NOMO-1 treated with dmso at 0.1 percent for 144 hours (cell line): Measurements from ENCODE around the gene SPACA6.
A peak's percentile ranks its signal among the peaks of the same experiment; 100 is the strongest.

Experiments used
- DNase-seq: peaks from one replicate; lab custom pipeline; 2025; ENCODE audit not compliant: unreplicated experiment; lab: John Stamatoyannopoulos, UW

The SPACA6 gene

DNA sequence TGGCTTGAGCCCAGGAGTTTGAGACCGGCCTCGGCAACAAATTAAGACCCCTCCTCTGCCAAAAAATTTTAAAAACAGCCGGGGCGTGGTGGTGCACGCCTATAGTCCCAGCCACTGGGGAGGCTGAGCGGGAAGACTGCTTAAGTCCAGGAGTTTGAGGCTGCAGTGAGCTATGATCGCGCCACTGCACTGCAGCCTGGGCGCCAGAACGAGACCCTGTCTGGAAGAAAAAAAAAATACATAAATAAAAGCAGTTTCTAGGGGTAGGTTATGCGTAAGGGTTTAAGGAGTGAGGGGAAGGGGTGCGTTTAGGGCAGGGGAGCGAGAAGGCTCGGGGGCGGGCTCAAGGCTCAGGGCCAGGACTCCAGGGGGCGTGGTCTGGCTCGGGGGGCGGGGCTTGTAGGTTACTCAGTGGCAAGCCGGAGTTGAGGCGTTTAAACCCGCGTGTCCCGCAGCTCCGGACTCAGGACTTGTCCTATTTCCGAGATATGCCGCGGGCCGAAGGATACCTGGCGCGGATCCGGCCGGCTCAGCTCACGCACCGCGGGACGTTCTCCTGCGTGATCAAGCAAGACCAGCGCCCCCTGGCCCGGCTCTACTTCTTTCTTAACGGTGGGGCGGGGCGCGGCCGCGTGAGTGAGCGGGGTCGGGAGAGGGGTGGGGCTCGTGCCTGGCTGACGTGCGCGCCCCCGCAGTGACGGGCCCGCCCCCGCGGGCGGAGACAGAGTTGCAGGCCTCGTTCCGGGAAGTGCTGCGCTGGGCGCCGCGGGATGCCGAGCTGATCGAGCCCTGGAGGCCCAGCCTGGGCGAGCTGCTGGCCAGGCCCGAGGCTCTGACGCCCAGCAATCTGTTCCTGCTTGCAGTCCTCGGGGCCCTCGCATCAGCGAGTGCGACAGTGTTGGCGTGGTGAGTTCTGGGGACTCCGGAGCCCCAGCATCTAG is 10.7 kb downstream of the SPACA6 start:
- DNase-seq, result peak; percentile 93

DNA sequence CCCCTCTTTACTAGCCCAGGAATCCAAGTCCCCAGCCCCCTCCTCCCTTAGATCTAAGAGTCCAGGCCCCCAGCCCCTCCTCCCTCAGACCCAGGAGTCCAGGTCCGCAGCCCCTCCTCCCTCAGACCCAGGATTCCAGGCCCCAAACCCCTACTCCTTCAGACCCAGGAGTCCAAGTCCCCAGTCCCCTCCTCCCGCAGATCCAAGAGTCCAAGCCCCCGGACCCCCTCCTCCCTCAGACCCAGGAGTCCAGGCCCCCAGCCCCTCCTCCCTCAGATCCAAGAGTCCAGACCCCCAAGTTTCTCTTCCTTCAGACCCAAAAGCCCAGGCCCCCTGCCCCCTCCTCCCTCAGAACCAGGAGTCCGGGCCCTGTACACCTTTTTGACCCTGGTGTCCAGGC is 11.5 kb downstream of the SPACA6 start:
- no peak for DNase-seq

DNA sequence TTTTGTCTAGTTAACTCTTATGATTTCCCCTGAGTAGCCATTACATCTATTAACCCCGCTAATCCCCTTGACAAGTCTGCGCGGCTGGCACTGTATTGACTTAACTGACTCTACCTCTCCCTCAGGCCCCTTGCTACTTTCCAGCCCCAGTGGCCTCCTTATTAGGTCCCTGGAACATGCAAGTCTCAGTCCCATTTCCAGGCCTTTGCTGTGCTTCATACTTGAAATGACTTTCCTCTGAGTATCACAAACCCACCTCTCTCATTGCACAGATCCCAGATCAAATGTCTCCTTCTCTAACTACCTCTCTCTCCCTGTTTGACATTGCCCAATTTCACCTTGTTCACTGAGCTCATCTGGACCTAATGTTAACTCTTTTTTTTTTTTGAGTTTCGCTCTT is 13.2 kb downstream of the SPACA6 start:
- no peak for DNase-seq

DNA sequence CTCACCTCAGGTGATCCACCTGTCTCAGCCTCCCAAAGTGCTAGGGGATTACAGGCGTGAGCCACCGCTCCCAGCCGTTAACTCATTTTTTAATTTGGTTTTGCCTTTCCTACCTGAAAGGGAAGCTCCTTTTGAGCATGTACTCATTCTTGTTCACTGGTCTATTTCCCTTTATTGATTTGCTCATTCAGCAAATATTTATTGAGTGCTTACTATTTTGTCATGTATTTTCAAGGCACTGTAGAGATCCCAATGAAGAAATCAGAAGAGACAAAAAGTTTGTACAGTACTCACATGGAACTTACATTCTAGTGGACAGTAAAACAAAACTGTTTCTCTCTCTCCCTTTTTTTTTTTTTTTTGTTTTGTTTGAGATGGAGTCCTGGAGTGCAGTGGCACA is 13.8 kb downstream of the SPACA6 start:
- no peak for DNase-seq

DNA sequence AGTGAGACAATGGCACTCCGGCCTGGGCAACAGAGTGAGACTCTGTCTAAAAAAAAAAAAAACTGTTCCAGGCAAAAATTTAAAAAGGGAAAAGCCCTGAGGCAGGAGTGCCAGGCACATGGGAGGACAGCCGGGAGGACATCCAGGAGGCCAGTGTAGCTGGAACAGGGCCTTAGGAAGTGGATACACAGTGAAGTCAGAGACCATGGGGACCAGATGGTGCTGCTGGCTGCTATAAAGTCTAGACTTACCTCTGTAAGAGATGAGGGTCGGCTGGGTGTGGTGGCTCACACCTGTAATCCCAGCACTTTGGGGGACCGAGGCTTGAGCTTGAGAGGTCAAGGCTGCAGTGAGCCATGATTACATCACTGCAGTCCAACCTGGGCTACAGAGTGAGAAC is 15.7 kb downstream of the SPACA6 start:
- no peak for DNase-seq

DNA sequence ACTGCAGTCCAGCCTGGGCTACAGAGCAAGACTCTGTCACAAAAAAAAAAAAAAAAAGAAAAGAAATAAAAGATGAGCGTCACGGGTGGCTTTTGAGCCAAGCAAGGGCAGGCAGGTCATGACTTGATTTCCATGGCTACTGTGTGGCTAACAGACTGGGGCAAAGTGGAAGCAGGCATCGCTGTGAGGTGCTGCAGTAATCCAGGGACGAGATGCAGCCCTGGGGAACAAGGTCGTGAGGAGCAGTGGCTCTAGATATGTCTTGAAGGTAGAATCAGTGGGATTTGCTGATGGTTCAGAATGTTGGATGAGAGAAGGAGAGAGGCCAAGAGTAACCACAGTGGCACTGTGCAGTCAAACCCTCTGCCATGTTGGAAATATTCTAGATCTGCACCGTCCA is 16.4 kb downstream of the SPACA6 start:
- DNase-seq, result no peak

DNA sequence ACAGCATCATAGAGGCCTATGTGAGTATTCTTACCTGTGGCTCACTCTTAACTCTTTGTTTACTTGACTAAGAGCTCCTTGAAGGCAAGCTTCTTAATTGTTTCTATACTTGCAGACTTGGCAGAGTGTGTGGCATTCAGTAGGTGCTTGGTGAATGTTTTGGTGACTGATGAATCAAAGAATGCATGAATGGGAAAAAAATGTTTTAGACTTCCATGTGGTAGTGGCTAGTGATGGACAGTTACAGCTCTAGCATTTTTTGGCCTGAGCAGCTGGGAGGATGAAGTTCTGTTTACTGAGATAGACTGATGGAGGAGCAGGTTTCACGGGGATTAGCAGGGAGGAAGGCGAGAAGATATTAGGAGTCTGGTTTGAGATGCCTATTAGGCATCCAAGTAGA is 17.0 kb downstream of the SPACA6 start:
- no peak for DNase-seq

DNA sequence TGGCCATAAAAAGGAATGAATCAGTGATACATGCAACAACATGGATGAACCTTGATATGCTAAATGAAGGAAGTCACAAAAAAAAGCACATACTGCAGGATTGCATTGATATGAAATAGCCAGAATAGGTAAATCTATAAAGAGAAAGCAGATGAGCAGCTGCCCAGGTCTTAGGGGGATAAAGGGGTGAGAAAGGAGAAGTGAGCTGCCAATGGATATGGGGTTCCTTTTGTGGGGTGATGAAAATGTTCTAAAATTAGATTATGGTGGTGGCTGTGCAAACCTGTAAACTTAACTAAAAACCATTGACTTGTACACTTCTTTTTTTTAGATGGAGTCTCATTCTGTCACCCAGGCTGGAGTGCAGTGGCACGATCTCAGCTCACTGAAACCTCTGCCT is 18.6 kb downstream of the SPACA6 start:
- DNase-seq, result no peak

DNA sequence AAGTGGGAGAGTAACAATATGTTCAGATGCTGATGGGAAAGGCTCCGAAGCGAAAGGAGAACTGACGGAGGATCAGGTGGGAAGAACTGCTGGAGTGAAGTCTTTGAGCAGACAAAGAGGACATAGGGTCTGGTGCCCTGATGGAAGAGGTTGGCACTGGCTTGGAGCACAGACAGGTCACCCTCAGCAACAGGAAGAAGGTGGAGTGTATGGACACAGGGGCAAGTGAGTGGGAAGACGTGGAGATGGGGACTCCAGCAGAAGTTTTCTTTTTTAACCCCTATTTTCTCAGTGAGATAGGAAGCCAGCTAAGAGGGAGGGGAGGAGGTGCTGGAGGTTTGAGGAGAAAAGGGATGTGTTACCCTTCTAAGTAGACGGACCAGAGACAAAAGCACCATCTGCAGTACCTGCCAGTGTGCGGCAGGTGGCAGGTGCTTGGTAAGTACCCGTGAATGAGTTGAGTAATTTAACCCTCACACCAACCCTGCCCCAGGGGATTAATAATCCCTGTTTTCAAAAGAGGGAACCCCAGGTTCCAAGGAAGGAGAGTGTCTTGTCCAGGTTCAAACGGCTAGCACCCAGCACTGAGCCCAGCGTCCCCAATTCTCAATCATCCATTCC is 19.4 kb downstream of the SPACA6 start:
- DNase-seq, result no peak

DNA sequence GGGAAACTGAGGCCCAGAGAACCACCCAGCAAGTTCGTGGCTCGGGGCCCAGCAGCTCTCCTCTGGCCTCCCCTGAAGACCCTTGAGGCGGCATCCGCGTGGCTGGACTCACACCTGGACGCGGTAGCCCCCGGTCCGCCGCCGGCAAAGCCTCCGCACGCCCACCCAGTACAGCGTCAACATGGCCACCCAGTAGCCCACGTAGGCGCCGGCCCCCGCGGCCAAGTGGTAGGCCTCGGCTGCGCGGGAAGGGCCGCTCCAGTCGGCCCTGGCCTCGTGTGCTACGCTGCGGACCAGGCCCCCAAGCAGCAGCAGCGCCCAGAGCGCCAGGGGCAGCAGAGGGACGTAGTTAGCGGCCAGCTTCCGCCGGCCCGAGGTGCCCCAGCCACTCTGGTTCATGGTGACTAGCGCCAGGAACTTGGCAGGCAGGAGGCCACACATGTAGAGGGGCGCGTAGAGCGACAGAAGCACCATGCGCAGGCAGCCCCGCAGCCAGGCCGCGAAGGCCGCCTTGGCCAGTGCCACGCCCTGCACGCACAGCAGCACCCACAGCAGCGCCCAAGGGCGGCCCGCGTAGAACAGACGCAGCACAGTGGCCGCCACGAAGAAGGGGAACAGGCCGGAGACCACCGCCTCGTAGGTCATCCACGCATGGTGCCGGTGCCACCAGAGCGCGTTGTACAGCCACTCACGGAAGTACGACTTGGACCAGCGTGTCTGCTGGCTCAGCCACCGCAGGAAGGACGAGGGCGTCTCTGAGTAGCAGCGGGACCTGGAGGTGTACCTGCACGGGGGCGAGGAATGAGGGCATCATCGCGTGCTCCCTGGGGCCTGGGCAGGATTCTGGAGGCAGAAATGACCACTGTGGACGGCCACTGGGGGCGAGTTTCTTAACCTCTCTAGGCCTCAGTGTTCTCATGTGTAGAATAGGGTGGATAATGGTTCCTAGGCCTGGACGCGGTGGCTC is 20.5 kb downstream of the SPACA6 start:
- DNase-seq, result no peak

DNA sequence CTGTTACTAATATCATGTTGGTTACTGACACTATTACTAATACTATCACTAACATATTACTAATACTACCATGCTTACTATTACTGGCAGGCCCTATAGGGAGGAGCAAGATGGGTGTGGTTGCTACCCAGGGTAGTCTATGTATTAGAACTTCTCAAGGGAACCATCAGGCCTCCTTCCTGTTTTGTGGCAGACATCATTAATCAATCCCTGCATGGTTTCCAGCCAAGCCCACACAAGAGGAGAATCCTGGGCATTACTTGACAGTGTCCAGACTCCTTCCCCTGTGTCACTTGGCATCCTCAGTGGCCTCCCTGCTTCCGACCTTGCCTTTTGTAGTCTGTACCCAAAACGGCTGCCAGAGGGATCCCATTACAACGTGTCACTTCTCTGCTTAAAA is 21.7 kb downstream of the SPACA6 start:
- no peak for DNase-seq

DNA sequence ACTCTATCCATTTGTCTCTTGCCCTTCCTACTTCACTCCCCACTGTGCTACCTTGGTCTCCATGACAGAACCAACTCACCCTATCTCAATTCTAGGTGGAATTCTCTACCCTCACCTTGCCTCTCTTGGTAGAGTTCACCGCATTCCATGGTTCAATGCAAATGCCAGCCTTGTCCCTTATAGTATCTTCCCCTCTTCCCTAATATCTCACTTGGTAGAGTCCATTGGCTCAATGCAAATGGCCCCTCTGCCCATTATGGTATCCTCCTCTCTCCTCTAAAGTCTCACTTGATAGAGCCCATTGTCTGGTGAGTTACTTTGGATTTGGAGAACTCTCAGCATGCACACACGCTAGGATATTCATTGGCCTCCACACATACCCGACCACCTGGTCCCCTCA is 22.7 kb downstream of the SPACA6 start:
- DNase-seq, result no peak

DNA sequence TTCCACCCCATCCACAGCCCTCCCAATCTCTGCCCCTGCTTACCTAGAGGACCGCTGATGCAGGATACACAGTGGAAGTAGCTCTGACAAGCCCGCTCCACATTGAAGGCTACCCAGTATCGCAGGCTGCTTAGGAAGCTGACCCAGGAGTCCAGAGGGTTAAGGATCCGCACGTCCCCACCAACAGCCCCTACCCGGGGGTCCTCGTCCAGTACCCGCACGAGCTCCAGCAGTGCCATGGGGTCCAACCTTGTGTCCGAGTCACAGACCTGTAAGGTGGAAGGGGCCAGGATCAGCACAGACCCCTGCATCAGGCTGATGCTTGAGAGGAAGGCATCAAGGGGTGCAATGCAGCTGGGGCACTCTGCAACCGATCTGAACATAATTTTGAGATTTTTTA is 23.8 kb downstream of the SPACA6 start:
- DNase-seq, result no peak

DNA sequence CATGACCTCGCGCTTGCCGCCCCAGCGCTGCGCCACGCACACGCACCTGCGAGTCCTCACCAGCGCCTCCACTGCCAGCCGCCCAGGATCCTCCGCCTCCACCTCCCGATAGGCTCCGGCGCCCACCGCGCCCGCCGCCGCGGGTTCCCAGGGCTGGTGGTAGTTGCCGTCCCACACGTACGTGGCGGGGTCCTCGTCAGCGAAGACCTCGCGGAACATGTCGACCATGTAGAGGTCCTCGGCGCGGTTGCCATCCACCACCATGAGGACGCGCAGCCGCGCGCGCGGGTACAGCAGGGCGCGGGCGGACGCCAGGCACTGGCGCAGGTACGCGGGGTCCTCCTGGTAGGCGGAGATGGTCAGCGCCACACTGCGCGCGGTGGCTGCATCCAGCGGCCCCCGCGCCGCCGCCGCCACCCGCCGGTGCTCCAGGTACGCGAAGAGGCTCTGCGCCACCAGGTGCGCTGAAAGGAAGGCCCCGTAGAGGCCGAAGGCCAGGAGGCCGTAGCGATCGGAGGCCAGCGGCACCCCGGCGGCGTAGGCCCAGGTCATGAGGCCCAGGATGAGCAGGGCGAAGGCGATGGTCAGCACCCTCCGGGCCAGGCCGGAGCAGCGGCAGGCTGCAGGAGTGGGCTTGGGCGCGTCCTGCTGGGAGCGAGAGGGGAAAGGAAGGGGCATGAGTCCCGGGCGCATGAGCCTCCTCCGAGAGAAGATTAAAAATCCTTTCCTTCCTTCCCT is 26.3 kb downstream of the SPACA6 start:
- no peak for DNase-seq

DNA sequence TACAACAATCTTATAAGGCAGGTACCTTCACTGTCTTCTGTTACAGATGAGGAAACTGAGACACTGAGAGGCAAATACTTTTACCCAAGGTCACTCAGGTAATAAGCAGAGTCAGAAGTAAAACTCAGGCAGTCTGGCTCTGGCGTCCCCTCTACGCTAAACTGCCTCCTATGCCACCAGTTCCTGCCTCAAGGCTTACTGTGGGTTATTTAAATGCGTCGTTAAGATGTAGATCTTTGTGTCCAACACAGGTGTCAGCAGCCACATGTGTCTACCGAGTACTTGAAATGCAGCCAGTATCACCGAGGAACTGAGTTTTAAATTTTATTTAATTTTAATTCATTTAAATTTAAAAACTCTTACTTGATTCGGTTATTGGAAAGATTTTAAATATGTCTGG is 28.8 kb downstream of the SPACA6 start:
- DNase-seq, result no peak

DNA sequence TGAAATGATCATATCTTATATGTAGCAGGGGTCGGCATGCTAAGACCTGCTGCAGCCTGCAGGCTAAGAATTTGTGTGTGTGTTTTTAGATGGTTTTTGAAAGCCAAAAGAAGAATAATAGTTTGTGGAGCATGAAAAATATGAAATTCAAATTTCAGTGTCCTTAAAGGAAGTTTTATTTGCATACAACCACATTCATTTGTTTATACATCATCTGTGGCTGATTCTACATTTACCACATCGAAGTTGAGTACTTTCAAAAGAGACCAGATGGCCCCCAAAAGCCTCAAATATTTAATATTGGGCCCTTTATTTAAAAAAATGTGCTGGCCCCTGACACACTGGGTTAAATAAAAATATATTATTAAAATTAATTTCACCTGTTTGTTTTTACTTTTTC is 29.4 kb downstream of the SPACA6 start:
- no peak for DNase-seq

DNA sequence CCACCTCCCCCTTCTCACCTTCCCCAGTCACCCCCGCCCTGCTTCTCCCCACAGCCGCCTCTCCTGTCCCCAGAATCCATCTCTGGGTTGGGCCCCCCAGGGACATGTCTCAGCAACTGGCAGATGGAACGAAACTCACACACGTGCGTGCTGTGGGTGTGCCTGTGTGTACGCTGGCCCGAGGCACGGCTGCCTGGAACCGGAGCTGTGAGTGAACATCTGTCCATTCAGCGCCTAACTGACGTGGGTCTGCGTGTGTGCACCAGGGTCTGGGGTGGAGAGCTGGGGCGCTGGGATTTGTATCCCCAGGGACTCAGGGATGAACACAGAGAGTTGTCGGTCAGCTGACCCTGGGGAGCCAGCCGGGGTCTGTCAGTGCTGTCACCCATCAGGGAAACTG is 31.4 kb downstream of the SPACA6 start:
- DNase-seq, result no peak

DNA sequence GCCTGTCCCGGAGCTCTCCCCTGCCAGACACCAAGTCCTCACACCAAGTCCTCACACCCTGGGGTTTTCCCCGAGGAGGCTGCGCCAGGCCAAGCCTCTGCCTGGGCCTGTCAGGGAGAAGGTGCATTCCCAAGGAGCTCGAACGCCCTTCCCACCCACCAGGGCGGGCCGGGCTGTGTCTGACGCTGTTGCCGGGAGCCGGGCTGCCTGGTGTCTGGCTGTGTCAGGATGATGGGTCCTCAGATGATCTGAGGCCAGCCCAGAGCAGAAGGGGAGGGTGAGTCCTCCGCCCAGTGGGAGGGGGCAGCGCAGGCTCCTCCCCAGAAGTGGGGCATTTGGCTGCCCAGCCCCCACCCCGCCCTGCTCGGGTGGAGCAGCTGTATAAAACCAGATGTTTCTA is 32.9 kb downstream of the SPACA6 start:
- no peak for DNase-seq

DNA sequence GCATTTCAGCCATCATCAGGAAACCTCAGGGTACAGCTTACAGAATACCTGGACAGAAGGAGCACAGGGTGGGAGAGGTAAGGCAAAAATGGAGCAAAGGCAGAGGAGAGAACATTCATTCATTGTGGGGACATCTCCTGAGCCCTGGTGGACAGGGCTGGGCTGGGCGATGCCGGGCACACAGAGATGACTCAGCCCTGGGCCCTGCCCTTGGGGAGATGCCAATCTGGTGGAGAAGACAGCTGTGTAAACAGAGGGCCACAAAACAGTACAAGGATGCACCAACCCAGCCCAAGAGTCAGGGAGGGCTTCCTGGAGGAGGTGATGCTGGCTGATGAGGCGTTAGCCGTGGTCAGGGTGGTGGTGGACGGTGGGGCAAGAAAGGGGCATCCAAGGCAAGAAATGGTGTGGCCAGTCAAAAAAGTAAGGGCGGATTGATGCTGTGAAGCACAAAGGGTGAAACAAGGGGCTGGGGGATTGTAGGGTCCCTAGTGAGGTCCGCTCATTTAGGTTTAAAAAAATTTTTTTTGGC is 34.3 kb downstream of the SPACA6 start:
- DNase-seq, result no peak

DNA sequence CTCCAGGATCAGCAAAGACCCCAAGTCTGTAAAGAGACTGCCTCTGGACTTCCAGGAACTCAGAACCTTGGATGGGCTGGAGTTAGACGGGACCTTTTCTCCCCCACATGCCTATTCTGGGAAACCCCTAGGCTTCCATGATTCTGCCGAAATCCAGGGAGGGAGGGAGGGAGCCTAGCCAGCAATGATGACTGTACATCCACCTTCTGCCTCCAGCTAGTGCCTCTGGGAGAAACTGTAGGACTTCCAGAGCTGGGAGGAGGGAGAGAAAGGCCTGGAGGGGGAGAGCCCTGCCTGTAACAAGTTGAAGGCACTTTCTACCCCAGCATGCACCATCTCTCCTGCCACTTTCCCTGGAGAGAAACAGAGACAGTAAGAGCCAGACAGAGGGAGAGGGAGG is 36.7 kb downstream of the SPACA6 start:
- no peak for DNase-seq
